GM12873 (cell line): ENCODE data around the gene OVCA2.

Experiments used
- TF ChIP-seq, protein P1 (sequence below): IDR thresholded peaks from 2 replicates; pipeline ENCODE4 v1.5.1; 2012; ENCODE audit warnings: low read depth, mild to moderate bottlenecking, moderate library complexity, low read length, control low read depth; ENCODE audit not compliant: insufficient read depth; ENCODE audit errors: missing control alignments

Gene OVCA2

DNA sequence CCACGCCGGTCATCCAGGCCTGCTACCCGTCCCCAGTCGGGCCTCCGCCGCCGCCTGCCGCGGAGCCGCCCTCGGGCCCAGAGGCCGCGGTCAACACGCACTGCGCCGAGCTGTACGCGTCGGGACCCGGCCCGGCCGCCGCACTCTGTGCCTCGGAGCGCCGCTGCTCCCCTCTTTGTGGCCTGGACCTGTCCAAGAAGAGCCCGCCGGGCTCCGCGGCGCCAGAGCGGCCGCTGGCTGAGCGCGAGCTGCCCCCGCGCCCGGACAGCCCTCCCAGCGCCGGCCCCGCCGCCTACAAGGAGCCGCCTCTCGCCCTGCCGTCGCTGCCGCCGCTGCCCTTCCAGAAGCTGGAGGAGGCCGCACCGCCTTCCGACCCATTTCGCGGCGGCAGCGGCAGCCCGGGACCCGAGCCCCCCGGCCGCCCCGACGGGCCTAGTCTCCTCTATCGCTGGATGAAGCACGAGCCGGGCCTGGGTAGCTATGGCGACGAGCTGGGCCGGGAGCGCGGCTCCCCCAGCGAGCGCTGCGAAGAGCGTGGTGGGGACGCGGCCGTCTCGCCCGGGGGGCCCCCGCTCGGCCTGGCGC lies 15.4 kb downstream of the OVCA2 start:
- TF ChIP-seq, protein P1, sequence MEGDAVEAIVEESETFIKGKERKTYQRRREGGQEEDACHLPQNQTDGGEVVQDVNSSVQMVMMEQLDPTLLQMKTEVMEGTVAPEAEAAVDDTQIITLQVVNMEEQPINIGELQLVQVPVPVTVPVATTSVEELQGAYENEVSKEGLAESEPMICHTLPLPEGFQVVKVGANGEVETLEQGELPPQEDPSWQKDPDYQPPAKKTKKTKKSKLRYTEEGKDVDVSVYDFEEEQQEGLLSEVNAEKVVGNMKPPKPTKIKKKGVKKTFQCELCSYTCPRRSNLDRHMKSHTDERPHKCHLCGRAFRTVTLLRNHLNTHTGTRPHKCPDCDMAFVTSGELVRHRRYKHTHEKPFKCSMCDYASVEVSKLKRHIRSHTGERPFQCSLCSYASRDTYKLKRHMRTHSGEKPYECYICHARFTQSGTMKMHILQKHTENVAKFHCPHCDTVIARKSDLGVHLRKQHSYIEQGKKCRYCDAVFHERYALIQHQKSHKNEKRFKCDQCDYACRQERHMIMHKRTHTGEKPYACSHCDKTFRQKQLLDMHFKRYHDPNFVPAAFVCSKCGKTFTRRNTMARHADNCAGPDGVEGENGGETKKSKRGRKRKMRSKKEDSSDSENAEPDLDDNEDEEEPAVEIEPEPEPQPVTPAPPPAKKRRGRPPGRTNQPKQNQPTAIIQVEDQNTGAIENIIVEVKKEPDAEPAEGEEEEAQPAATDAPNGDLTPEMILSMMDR = no peak

DNA sequence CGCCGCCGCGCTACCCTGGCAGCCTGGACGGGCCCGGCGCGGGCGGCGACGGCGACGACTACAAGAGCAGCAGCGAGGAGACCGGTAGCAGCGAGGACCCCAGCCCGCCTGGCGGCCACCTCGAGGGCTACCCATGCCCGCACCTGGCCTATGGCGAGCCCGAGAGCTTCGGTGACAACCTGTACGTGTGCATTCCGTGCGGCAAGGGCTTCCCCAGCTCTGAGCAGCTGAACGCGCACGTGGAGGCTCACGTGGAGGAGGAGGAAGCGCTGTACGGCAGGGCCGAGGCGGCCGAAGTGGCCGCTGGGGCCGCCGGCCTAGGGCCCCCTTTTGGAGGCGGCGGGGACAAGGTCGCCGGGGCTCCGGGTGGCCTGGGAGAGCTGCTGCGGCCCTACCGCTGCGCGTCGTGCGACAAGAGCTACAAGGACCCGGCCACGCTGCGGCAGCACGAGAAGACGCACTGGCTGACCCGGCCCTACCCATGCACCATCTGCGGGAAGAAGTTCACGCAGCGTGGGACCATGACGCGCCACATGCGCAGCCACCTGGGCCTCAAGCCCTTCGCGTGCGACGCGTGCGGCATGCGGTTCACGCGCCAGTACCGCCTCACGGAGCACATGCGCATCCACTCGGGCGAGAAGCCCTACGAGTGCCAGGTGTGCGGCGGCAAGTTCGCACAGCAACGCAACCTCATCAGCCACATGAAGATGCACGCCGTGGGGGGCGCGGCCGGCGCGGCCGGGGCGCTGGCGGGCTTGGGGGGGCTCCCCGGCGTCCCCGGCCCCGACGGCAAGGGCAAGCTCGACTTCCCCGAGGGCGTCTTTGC lies 16.2 kb downstream of the OVCA2 start:
- TF ChIP-seq, protein P1 = no peak

DNA sequence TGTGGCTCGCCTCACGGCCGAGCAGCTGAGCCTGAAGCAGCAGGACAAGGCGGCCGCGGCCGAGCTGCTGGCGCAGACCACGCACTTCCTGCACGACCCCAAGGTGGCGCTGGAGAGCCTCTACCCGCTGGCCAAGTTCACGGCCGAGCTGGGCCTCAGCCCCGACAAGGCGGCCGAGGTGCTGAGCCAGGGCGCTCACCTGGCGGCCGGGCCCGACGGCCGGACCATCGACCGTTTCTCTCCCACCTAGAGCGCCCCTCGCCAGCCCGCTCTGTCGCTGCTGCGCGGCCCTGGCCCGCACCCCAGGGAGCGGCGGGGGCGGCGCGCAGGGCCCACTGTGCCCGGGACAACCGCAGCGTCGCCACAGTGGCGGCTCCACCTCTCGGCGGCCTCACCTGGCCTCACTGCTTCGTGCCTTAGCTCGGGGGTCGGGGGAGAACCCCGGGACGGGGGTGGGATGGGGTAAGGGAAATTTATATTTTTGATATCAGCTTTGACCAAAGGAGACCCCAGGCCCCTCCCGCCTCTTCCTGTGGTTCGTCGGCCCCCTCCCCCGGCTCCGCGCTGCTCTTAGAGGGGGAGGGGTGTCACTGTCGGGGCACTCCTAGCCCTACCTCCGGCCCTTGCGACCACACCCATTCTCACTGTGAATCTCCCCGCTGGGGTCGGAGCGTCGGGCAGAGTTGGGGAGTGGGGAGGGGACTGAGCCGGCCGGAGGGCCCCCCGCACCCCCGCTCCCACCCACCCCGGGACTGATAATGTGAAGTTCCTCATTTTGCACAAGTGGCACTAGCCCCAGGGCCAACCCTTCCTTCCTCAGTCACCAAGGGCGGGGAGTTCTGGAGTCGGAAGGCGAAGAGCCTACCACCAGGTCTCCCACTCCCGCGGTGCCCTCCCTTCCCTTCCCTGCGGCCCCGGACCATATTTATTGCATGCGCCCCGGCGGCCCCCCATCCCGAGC lies 17.0 kb downstream of the OVCA2 start:
- TF ChIP-seq, protein P1 = peak; percentile 86

DNA sequence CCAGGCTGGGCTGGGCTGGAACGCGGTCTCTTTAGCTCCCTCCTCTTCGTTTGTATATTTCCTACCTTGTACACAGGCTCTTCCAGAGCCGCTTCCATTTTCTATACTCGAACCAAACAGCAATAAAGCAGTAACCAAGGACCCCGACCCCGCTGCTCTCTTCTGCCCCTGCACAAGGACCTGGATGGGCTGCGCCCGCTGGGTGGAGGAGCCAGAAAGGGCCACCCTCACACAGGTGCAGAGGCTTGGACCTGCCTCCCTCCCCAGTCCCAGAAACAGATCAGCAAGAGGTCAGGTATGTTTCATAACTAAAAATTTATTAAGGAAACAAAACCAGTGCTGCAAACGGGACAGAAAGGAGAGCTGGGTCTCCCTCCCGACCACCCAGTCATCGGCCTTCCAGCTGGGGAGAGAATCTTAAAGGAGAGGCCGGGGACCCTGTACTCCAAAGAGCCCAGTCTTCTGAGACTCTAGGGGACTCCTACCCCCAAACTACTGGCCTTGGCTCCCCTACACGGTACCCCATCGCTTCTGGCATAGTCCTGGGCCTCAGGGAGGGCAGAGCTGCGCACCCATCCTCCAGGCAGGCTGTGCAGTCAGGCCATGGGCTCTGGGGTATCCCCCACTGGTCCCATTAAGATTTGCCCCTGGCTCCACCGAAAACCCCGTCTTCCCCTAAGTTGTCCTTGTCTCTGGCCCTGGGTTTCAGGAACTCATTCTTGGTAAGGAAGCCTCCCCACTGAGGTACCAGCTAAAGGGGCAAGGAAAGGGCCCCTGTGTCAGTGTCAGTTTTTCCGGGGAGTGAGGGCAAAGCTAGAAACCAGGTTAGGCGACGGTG lies 17.9 kb downstream of the OVCA2 start:
- TF ChIP-seq, protein P1 = no peak

DNA sequence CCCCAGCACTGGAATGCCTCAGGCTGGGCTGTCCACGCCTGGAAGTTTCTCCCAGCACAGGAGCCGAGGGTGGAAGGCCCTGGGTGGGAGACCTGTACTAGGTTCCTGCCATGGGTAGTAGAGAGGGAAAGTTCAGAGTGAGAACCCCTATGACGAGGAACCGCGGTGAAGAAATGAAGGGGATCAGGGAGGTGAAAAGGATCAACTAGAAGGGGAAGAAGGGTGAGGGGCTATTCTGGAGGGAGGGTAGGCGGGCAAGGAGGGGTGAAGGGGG lies 18.5 kb downstream of the OVCA2 start:
- TF ChIP-seq, protein P1 = no peak

DNA sequence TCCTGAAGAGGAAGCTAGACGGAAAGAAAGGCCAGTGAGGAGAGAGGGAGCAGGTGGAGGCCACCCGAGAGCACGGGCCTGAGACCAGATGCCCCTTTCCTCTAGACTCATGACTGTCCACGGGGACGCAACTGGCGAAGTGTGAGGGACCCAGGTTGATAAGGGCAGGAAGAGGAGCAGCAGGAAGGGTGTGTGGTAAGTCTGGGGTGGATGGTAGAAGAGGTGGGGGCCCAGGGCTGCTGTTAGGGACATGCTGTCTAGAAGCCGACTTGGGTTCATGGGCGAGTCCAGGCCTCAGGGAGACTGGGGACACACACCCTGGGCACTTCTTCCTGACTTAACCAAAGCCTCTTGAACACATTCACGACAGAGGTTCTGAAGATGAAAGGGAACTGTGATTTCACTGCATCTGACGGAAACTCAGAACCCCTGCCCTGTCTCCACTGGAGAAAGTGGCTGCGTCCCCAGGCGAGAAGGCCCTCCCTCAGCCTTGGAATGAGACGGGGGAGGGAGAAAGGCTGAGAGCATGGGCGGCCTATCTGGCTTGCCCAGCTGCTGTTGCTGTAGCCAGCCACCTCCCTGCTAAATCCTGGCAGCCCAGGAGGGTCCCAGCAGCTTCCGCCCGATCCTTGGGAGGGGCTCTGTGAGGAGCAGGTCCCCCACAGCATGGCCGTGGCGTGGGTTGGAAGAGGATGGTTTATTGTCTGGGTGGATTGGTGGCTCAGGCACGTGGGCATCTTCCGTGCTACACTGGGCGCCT lies 19.0 kb downstream of the OVCA2 start:
- TF ChIP-seq, protein P1 = no peak
